Measurements from ENCODE around the gene MFAP4. TPM values are rescaled to one million over a fixed set of nuclear protein-coding genes. Genes with fewer than 3 reads are reported as not detected.
A peak's percentile ranks its signal among the peaks of the same experiment; 100 is the strongest.

The MFAP4 gene
- total RNA-seq, 1 experiment from 2014 or later: 0.39 TPM

DNA sequence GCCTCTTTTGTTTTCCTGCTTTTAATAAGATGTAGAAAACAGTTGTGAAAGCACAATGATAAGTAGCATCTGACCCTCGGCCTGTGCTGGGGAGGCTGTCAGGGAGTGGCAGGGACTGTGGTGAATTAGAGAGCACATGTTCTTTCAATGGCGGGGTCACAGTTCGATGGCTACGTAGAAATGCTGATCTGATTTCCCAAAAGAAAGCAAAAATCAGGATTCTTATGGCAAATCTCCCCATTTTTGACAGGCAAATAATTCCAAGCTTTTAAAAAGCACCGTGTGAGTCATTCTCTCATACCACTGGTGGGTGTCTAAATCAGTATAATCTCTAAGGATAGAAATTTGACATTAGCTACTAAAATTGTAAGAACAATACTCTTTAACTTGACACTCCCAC is 12.9 kb downstream of the MFAP4 start:
- no peak for DNase-seq (ENCODE audit: low read depth in 1 of 2, low spot score in 2 of 2)
- peaks cover 2% of the 10 kb centered on the region for H3K4me1 ChIP-seq (replicated peaks)
- no peak overlapping the region for H3K27ac ChIP-seq
- H3K9me3 ChIP-seq (replicated peaks): no peaks in the 10 kb centered on the region
- no peaks in the 10 kb centered on the region for H3K27me3 ChIP-seq (replicated peaks)
- H3K4me3 ChIP-seq: no peak overlapping the region
- H3K36me3 ChIP-seq: peaks cover 5% of the 10 kb centered on the region

DNA sequence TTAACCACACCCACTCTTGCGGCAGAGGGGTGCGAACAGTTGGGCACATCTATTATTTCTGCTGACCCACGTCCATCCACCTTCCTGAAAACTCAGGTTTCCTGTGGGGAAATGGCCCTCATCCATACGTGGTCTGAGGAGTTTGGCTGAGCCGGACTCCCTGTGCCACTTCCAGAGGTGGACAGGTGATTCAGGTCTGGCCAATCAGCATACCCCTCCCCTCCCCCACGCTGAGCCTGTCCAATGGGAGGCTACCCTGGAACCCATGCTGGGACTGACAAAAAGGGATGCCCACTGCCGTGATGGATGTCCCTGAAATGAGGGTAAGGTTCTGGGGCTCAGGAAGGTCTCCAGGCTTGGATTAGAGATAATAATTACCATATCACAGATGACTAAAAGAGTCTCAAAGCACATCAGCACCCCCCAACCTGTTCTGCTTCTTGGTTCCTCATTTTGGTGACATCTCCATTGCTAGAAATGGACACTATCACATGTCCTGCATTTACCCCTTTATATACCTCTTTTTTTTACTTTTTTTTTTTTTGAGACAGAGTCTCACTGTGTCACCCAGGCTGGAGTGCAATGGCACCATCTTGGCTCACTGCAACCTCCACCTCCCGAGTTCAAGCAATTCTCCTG is 14.0 kb downstream of the MFAP4 start:
- H3K4me1 ChIP-seq (replicated peaks): no peaks in the 10 kb centered on the region
- peak in 1 of 2 experiments; percentile 48 for DNase-seq (ENCODE audit: low read depth in 1 of 2, low spot score in 2 of 2)
- H3K4me3 ChIP-seq: no peak overlapping the region
- no peaks in the 10 kb centered on the region for H3K27me3 ChIP-seq (replicated peaks)
- H3K9me3 ChIP-seq (replicated peaks): no peaks in the 10 kb centered on the region
- no peak overlapping the region for H3K27ac ChIP-seq
- H3K36me3 ChIP-seq: no peaks in the 10 kb centered on the region

DNA sequence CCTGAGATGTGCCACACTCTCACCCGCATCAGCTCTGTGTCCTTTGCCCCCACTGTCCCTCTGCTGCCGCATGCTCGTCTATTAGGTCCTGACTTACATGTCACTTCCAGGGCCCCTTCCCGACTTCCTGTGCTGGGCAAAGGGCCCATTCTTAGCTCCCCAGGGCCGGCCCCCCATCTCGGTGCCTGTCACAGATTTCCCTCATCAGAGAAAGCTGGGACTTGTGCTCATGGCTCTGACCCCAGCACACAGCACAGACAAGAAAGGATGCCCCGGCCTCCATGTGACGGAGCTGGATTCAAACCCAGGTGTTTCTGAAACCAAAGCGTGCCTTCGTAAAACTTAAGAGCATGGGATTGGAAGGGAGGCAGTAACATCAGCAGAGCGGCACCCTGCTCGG is 14.6 kb downstream of the MFAP4 start:
- DNase-seq (ENCODE audit: low read depth in 1 of 2, low spot score in 2 of 2): no peak
- no peaks in the 10 kb centered on the region for H3K36me3 ChIP-seq
- H3K27me3 ChIP-seq (replicated peaks): no peaks in the 10 kb centered on the region
- no peak overlapping the region for H3K27ac ChIP-seq
- H3K9me3 ChIP-seq (replicated peaks): no peaks in the 10 kb centered on the region
- no peak overlapping the region for H3K4me3 ChIP-seq
- no peaks in the 10 kb centered on the region for H3K4me1 ChIP-seq (replicated peaks)

DNA sequence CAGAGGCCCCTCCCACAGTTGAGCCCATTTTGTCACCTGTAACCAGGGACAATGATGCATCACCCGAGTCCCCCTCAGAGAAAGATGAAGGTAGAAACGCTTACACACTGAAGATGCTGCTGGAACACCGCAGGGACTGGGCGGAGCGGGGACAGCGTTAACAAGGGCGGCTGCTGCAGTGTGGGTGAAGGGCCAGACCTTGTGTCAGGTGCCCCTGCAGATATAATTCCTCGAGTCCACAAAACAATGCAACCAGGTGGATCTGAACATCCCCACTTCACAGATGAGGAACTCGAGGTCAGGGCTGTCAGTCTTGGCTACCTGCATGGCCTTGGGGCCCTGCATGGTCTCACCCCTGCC is 15.0 kb downstream of the MFAP4 start:
- DNase-seq (ENCODE audit: low read depth in 1 of 2, low spot score in 2 of 2): no peak
- Histone ChIP-seq H3K27me3 (replicated peaks) (no peaks in the 10 kb centered on the region), H3K36me3 (no peaks in the 10 kb centered on the region), H3K27ac (no peak overlapping the region), H3K9me3 (replicated peaks) (no peaks in the 10 kb centered on the region), H3K4me1 (replicated peaks) (no peaks in the 10 kb centered on the region), H3K4me3 (no peak overlapping the region)

GRCh38 chr17:19371259-19372010 is 15.6 kb downstream of the MFAP4 start:
- H3K9me3 ChIP-seq (replicated peaks): no peaks in the 10 kb centered on the region
- no peaks in the 10 kb centered on the region for H3K4me1 ChIP-seq (replicated peaks)
- no peak overlapping the region for H3K27ac ChIP-seq
- no peaks in the 10 kb centered on the region for H3K27me3 ChIP-seq (replicated peaks)
- H3K4me3 ChIP-seq: no peak overlapping the region
- no peak for DNase-seq (ENCODE audit: low read depth in 1 of 2, low spot score in 2 of 2)
- H3K36me3 ChIP-seq: no peaks in the 10 kb centered on the region

GRCh38 chr17:19370493-19370960 is 16.5 kb downstream of the MFAP4 start:
- Histone ChIP-seq H3K4me3 (no peak overlapping the region), H3K4me1 (replicated peaks) (no peaks in the 10 kb centered on the region), H3K27me3 (replicated peaks) (no peaks in the 10 kb centered on the region), H3K27ac (no peak overlapping the region), H3K9me3 (replicated peaks) (no peaks in the 10 kb centered on the region), H3K36me3 (no peaks in the 10 kb centered on the region)
- peak in 1 of 2 experiments; percentile 35 for DNase-seq (ENCODE audit: low read depth in 1 of 2, low spot score in 2 of 2)

- Histone ChIP-seq H3K27ac (no peak overlapping the region), H3K27me3 (replicated peaks) (no peaks in the 10 kb centered on the region), H3K9me3 (replicated peaks) (no peaks in the 10 kb centered on the region), H3K36me3 (no peaks in the 10 kb centered on the region), H3K4me1 (replicated peaks) (no peaks in the 10 kb centered on the region), H3K4me3 (no peak overlapping the region)
- no peak for DNase-seq (ENCODE audit: low read depth in 1 of 2, low spot score in 2 of 2)
Measured at GRCh38 chr17:19369846-19370492, 17.0 kb downstream of the MFAP4 start.

GRCh38 chr17:19369107-19369778 is 17.7 kb downstream of the MFAP4 start:
- no peaks in the 10 kb centered on the region for H3K9me3 ChIP-seq (replicated peaks)
- DNase-seq (ENCODE audit: low read depth in 1 of 2, low spot score in 2 of 2): no peak
- no peaks in the 10 kb centered on the region for H3K4me1 ChIP-seq (replicated peaks)
- H3K4me3 ChIP-seq: no peak overlapping the region
- no peaks in the 10 kb centered on the region for H3K36me3 ChIP-seq
- no peak overlapping the region for H3K27ac ChIP-seq
- H3K27me3 ChIP-seq (replicated peaks): no peaks in the 10 kb centered on the region

DNA sequence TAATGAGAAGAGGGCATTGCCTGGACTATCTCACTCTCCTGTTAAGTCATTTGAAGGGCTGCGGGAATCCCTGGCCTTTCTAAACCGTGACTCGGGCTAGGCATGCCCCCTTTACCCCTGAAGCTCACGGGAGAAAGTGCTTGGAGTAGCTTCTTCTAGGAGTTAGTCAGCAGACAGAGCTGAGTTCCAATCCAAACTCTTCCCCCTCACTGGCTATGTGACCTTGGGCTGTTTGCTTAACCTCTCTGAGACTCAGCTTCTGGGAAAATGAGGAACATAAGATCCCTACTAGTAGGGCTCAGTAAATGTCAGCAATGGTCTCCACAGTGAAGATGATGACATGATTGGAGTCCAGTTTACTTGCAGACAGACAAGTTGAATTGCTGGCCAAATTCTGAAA is 18.8 kb downstream of the MFAP4 start:
- Histone ChIP-seq H3K27me3 (replicated peaks) (no peaks in the 10 kb centered on the region), H3K36me3 (no peaks in the 10 kb centered on the region), H3K27ac (no peak overlapping the region), H3K4me1 (replicated peaks) (0 out of 2 replicates have a peak, but pooled peaks cover under 1% of the 10 kb centered on the region), H3K9me3 (replicated peaks) (no peaks in the 10 kb centered on the region), H3K4me3 (no peak overlapping the region)
- no peak for DNase-seq (ENCODE audit: low read depth in 1 of 2, low spot score in 2 of 2)

DNA sequence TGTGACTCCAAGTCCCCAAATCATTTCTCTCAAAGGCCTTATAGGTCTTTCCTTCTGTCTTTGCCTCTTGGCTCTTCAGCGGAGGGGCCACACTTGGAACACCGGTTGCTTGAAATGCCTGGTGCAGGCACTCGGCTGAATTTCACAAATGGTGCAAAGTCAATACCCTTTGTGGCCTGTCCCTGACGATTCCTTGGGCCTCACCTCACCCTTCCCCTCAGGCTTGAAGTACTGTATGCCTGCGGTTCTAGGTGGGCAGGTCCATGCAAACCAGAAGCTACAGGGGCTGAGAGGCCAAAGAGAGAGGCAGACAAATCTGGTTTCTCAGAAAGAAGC is 20.4 kb downstream of the MFAP4 start:
- Histone ChIP-seq H3K27me3 (replicated peaks) (no peaks in the 10 kb centered on the region), H3K36me3 (no peaks in the 10 kb centered on the region), H3K9me3 (replicated peaks) (no peaks in the 10 kb centered on the region)

DNA sequence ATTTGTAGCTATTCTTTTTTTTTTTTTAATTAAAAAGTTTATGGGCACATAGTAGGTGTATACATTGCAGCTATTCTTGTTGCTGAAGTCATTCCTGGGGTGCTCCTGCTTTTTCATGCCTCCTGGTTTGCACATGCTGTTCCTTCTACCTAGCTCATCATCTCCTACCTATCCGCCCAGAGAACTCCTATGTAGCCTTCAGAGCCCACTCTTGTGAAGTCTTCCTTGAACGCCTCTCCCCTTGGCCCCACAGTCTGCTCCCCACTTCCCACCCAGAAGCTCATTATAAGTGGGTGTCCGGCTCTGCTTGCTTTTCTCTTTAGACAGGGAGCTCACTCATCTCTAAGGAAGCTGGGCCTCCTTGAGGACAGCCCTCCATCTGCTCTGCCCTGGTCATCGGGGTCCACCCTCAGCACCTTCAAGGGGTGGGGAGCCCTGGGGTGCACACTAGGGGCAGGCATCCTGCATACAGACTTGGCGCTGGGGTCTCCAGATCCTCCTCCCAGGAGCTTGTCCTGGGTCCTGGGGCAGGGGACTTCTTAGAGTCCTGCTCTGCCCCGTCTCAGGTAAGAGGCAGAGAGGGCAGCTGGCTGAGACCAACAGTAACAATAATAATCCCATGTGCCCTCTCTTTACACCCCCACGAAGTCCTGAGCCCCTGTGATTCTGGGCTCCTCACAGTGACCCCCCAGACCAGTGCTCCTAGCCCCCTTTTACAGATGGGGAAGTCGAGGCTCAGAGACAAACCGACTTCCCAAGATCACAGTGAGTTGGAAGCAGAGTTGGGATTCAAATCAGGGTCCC is 21.0 kb downstream of the MFAP4 start:
- peaks cover 13% of the 10 kb centered on the region for H3K4me1 ChIP-seq (replicated peaks)
- no peaks in the 10 kb centered on the region for H3K27me3 ChIP-seq (replicated peaks)
- H3K36me3 ChIP-seq: no peaks in the 10 kb centered on the region
- no peak overlapping the region for H3K4me3 ChIP-seq
- no peak overlapping the region for H3K27ac ChIP-seq
- H3K9me3 ChIP-seq (replicated peaks): no peaks in the 10 kb centered on the region
- DNase-seq (ENCODE audit: low read depth in 1 of 2, low spot score in 2 of 2): no peak

More for the DNA sequence above, 20.4 kb downstream of the MFAP4 start:
- H3K27ac ChIP-seq: no peak overlapping the region
- H3K4me3 ChIP-seq: no peak overlapping the region
- H3K4me1 ChIP-seq (replicated peaks): peaks cover 9% of the 10 kb centered on the region
- DNase-seq (ENCODE audit: low read depth in 1 of 2, low spot score in 2 of 2): no peak

- DNase-seq (ENCODE audit: low read depth in 1 of 2, low spot score in 2 of 2): no peak
- Histone ChIP-seq H3K4me3 (no peak overlapping the region), H3K36me3 (no peaks in the 10 kb centered on the region), H3K9me3 (replicated peaks) (no peaks in the 10 kb centered on the region), H3K27ac (no peak overlapping the region), H3K27me3 (replicated peaks) (no peaks in the 10 kb centered on the region), H3K4me1 (replicated peaks) (peaks cover 13% of the 10 kb centered on the region)
Measured at GRCh38 chr17:19365499-19365817, 21.5 kb downstream of the MFAP4 start.

DNA sequence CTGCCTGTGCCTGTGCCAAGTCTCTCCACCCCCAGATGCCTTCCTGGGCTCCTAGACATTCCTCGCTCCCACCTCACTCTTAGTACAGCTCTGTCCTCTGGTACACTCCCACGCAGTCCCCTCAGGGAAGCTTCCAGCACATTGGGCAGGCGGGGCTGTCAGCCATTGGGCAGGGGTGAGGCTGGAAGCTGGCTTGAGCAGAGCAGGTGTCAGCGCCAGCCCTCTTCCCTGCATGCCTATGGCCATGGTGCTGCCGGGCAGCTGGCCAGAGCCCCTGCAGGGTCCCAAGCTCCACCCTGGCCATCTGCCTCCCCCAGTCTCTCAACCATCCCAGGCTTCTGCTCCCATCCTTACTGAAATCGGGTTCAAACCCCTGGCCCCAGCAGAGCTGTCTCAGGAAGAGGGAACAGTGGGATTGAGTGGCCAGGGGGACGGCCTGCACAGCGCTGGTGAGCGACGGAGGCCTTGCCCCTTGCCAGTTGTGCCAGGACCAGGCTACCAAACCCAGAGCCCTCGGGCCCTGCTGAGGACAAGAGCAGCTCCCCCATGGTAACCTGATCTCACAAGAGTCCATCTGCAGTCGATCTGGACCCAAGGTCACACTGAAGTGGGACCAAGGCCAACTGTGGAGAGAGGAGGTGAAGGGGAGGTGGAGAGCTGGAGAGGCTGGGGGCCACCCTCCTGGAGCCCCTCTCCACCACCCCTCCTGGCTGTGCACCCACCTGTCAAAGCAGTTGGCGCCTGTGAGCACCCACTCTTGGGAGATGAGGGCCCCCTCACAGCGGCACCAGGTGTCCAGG is 22.1 kb downstream of the MFAP4 start:
- peaks cover 13% of the 10 kb centered on the region for H3K4me1 ChIP-seq (replicated peaks)
- H3K4me3 ChIP-seq: no peak overlapping the region
- no peaks in the 10 kb centered on the region for H3K9me3 ChIP-seq (replicated peaks)
- no peaks in the 10 kb centered on the region for H3K27me3 ChIP-seq (replicated peaks)
- no peaks in the 10 kb centered on the region for H3K36me3 ChIP-seq
- no peak overlapping the region for H3K27ac ChIP-seq
- no peak for DNase-seq (ENCODE audit: low read depth in 1 of 2, low spot score in 2 of 2)

Data from SJSA1 (cell line).